HCT116 (cell line): ENCODE data around the gene CACNA1C.

Experiments
- ATF3 ChIP-seq: IDR thresholded peaks from 2 replicates; pipeline ENCODE4 v1.6.1; 2012
- CEBPB ChIP-seq: IDR thresholded peaks from 2 replicates; pipeline ENCODE4 v1.6.1; 2012; ENCODE audit warnings: low read depth
- CTCF ChIP-seq, 3 experiments: fragments of 200-600 bp in 1 of 3; sonication (generic) in 1 of 3; IDR thresholded peaks in 2 of 3; conservative IDR thresholded peaks in 1 of 3; 2 replicates each; pipeline ENCODE4 v1.5.1; 2012 to 2017; ENCODE audit warnings: low read depth in 2 of 3, low read length in 2 of 3, antibody characterized with exemption in 1 of 3, borderline replicate concordance in 1 of 3, control low read depth in 1 of 3, mild to moderate bottlenecking in 1 of 3, mixed read lengths in 1 of 3, mixed run types in 1 of 3, moderate library complexity in 1 of 3; ENCODE audit not compliant: insufficient read depth in 1 of 3
- EZH2 ChIP-seq: fragments of 200-600 bp; sonication (generic); IDR thresholded peaks from 2 replicates; pipeline ENCODE4 v1.6.1; 2017; ENCODE audit warnings: antibody characterized with exemption, mixed run types
- EZH2phosphoT487 ChIP-seq: fragments of 200-600 bp; IDR thresholded peaks from 2 replicates; pipeline ENCODE4 v1.6.1; 2018; ENCODE audit warnings: antibody characterized with exemption, borderline replicate concordance
- JUND ChIP-seq: IDR thresholded peaks from 2 replicates; pipeline ENCODE4 v1.6.1; 2012
- POLR2A ChIP-seq: IDR thresholded peaks from 2 replicates; pipeline ENCODE4 v1.7.0; 2011; ENCODE audit warnings: borderline replicate concordance; ENCODE audit not compliant: insufficient read depth, insufficient read length; ENCODE audit errors: extremely low read depth
- POLR2AphosphoS5 ChIP-seq: IDR thresholded peaks from 2 replicates; pipeline ENCODE4 v1.6.1; 2011; ENCODE audit warnings: mild to moderate bottlenecking, low read depth, low read length, moderate library complexity
- RAD21 ChIP-seq: IDR thresholded peaks from 2 replicates; pipeline ENCODE4 v1.6.1; 2012; ENCODE audit warnings: low read depth, mild to moderate bottlenecking
- REST ChIP-seq: IDR thresholded peaks from 2 replicates; pipeline ENCODE4 v1.6.1; 2012; ENCODE audit warnings: low read depth
- SP1 ChIP-seq: IDR thresholded peaks from 2 replicates; pipeline ENCODE4 v1.6.1; 2012; ENCODE audit warnings: low read depth
- YY1 ChIP-seq: IDR thresholded peaks from 2 replicates; pipeline ENCODE4 v1.6.1; 2011; ENCODE audit warnings: low read length, low read depth, moderate library complexity, mild to moderate bottlenecking; ENCODE audit not compliant: insufficient replicate concordance; ENCODE audit errors: extremely low read depth
- ZBTB33 ChIP-seq: IDR thresholded peaks from 2 replicates; pipeline ENCODE4 v1.6.1; 2011; ENCODE audit warnings: mild to moderate bottlenecking, low read length, moderate library complexity; ENCODE audit not compliant: insufficient replicate concordance; ENCODE audit errors: extremely low read depth
- ZNF274 ChIP-seq: fragments of 200-500 bp; sonication (Bioruptor generic); IDR thresholded peaks from 2 replicates; pipeline ENCODE4 v1.6.1; 2014; ENCODE audit warnings: mild to moderate bottlenecking, low read depth, low read length, inconsistent platforms

GRCh38 chr12:2118481-2119255, 65.9 kb downstream of the CACNA1C start:
- TF ChIP-seq POLR2AphosphoS5 (no peak), CEBPB (no peak), SP1 (no peak), JUND (no peak), CTCF (IDR thresholded peaks at IDR 0.05 in 2 of 3, conservative IDR thresholded peaks at IDR 0.05 in 1 of 3; ENCODE audit: borderline replicate concordance in 1 of 3, insufficient read depth in 1 of 3, low read depth in 2 of 3, low read length in 2 of 3) (no peak), YY1 (no peak), EZH2phosphoT487 (no peak), POLR2A (no peak), REST (no peak), ATF3 (no peak), EZH2 (no peak), RAD21 (no peak), ZBTB33 (no peak), ZNF274 (no peak)
